Upper lobe of left lung (tissue), 4 donors: Measurements from ENCODE around the gene GPC1.

Experiments used
- POLR2A ChIP-seq, 4 donors: fragments of 450-650 bp; IDR thresholded peaks; one replicate each; pipeline ENCODE4 v1.5.1; 2016 to 2017; ENCODE audit warnings: antibody characterized with exemption in 4 of 4, mild to moderate bottlenecking in 2 of 4
- POLR2AphosphoS5 ChIP-seq, 2 donors: sonication (generic); formaldehyde crosslinking; IDR thresholded peaks; one replicate each; pipeline ENCODE4 v1.5.1; 2017; ENCODE audit warnings: antibody characterized with exemption in 2 of 2
- TF ChIP-seq, protein P1 (sequence below), 6 experiments: fragments of 450-650 bp in 4 of 6; fragments of 200-600 bp in 2 of 6; sonication (generic) in 2 of 6; IDR thresholded peaks; one replicate each; pipeline ENCODE4 v1.5.1; 2016 to 2019; ENCODE audit warnings: antibody characterized with exemption in 6 of 6

DNA sequence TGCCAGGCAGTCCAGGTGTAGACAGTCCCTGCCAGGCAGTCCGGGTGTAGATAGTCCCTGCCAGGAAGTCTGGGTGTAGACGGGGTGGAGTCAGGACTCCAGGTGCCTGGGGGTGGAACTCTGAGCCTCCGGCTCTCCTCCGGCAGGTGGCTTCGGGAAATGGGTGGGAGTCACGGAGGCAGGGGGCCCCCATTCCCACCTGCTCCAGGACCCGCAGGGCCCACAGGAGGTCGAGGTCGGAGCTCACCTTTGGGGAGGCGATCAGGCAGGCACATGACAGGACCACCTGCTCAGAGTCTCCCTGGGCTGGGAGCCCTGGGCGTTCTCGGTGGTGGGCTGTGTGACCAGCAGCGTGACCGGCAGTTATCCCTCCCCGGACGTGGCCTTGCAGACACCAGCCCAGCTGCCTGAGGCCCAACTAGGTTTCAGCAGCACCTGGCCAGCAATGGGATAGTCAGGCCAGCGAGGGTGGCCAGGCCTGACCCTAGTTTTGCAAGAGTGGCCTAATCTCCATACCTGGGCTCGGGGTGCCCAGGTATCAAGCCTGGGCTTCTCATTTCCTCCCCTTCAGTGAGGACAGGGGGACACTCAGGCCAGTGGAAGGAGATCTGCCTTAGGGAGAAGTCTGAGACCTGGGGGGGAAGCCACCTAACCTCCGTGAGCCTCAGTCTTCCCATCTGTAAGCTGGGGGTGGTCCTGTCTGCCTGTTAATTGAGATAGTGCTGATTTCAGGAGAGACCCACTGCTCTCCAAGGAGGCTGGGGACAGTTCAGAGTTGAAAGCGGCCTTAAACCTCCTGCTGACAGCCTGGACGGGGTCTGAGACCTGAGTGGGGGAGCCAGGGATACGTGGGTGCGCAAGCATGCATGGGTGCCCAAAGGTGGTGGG lies 13.2 kb downstream of the GPC1 start:
- TF ChIP-seq, protein P1, sequence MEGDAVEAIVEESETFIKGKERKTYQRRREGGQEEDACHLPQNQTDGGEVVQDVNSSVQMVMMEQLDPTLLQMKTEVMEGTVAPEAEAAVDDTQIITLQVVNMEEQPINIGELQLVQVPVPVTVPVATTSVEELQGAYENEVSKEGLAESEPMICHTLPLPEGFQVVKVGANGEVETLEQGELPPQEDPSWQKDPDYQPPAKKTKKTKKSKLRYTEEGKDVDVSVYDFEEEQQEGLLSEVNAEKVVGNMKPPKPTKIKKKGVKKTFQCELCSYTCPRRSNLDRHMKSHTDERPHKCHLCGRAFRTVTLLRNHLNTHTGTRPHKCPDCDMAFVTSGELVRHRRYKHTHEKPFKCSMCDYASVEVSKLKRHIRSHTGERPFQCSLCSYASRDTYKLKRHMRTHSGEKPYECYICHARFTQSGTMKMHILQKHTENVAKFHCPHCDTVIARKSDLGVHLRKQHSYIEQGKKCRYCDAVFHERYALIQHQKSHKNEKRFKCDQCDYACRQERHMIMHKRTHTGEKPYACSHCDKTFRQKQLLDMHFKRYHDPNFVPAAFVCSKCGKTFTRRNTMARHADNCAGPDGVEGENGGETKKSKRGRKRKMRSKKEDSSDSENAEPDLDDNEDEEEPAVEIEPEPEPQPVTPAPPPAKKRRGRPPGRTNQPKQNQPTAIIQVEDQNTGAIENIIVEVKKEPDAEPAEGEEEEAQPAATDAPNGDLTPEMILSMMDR (IDR thresholded peaks at IDR 0.05): no peak
- no peak for TF ChIP-seq POLR2A (IDR thresholded peaks at IDR 0.05)
- no peak for TF ChIP-seq POLR2AphosphoS5 (IDR thresholded peaks at IDR 0.05)
